ENCODE measurements around the gene DCTN2.

- TF ChIP-seq POLR2A (IDR thresholded peaks at IDR 0.05) (no peak), CTCF (IDR thresholded peaks at IDR 0.05) (no peak), EP300 (IDR thresholded peaks at IDR 0.05) (no peak), POLR2AphosphoS5 (IDR thresholded peaks at IDR 0.05) (no peak)
Measured at GRCh38 chr12:57489157-57489641, 57.8 kb downstream of the DCTN2 start.
